K562 (cell line): ENCODE data around the gene GCN1. TPM values are rescaled to one million over a fixed set of nuclear protein-coding genes. Genes with fewer than 3 reads are reported as not detected.

Experiments used
- BDP1 ChIP-seq: IDR thresholded peaks from 3 replicates; pipeline ENCODE4 v1.6.1; 2011; ENCODE audit not compliant: insufficient read length, insufficient read depth
- CAMTA2 ChIP-seq: fragments of 250-450 bp; sonication (Bioruptor Pico); conservative IDR thresholded peaks from 2 replicates; pipeline ENCODE4 v1.5.1; 2022
- HNRNPL ChIP-seq: fragments of 200-400 bp; formaldehyde crosslinking; IDR thresholded peaks from 2 replicates; pipeline ENCODE4 v1.6.1; 2017; ENCODE audit warnings: low read depth, mild to moderate bottlenecking, low read length
- IRF1 ChIP-seq: sonication (generic); formaldehyde crosslinking; IDR thresholded peaks from 2 replicates; pipeline ENCODE4 v1.8.0; 2022; ENCODE audit warnings: missing genetic modification reagents, mild to moderate bottlenecking, borderline replicate concordance
- KAT2B ChIP-seq: IDR thresholded peaks from one replicate; pipeline ENCODE4 v1.6.1; 2012; ENCODE audit warnings: low read depth, mild to moderate bottlenecking, control low read depth, inconsistent platforms, low read length, moderate library complexity
- KHSRP ChIP-seq: fragments of 450-650 bp; IDR thresholded peaks from 2 replicates; pipeline ENCODE4 v1.6.1; 2017
- MCM3 ChIP-seq: fragments of 450-650 bp; IDR thresholded peaks from 2 replicates; pipeline ENCODE4 v1.6.1; 2016
- MCM5 ChIP-seq: fragments of 450-650 bp; IDR thresholded peaks from 2 replicates; pipeline ENCODE4 v1.6.1; 2016; ENCODE audit warnings: low read depth
- MIER1 ChIP-seq: fragments of 450-650 bp; IDR thresholded peaks from 2 replicates; pipeline ENCODE4 v1.6.1; 2016; ENCODE audit warnings: antibody characterized with exemption, mild to moderate bottlenecking, low read depth
- MYNN ChIP-seq, 2 experiments: sonication (generic); formaldehyde crosslinking in 1 of 2; IDR thresholded peaks; 2 replicates each; pipeline versions ENCODE4 v1.5.0 to v1.6.1; 2016 to 2020; ENCODE audit warnings: antibody characterized with exemption in 1 of 2, missing genetic modification reagents in 1 of 2
- NBN ChIP-seq: fragments of 450-650 bp; IDR thresholded peaks from 2 replicates; pipeline ENCODE4 v1.6.1; 2016; ENCODE audit warnings: low read depth, mild to moderate bottlenecking
- NFIX ChIP-seq: fragments of 250-450 bp; sonication (Bioruptor Pico); IDR thresholded peaks from 2 replicates; pipeline ENCODE4 v1.4.0; 2020; ENCODE audit warnings: low read depth, mild to moderate bottlenecking, moderate library complexity
- PHF20 ChIP-seq: fragments of 450-650 bp; IDR thresholded peaks from 2 replicates; pipeline ENCODE4 v1.6.1; 2018; ENCODE audit not compliant: partially characterized antibody
- RBM14 ChIP-seq: fragments of 200-400 bp; formaldehyde crosslinking; IDR thresholded peaks from 2 replicates; pipeline ENCODE4 v1.6.1; 2018; ENCODE audit warnings: low read depth, mild to moderate bottlenecking, low read length, moderate library complexity, borderline replicate concordance; ENCODE audit not compliant: insufficient read depth
- RNF219 ChIP-seq: fragments of 250-450 bp; sonication (Bioruptor Pico); IDR thresholded peaks from 2 replicates; pipeline ENCODE4 v1.5.0; 2022; ENCODE audit warnings: mild to moderate bottlenecking
- SIX5 ChIP-seq, 2 experiments: IDR thresholded peaks; 2 replicates each; pipeline ENCODE4 v1.6.1; 2011; ENCODE audit warnings: low read length in 2 of 2, borderline replicate concordance in 1 of 2, low read depth in 1 of 2, mild to moderate bottlenecking in 1 of 2, moderate library complexity in 1 of 2; ENCODE audit not compliant: insufficient read depth in 1 of 2
- STAG1 ChIP-seq: sonication (generic); formaldehyde crosslinking; IDR thresholded peaks from 2 replicates; pipeline ENCODE4 v1.5.0; 2020; ENCODE audit warnings: missing genetic modification reagents, borderline replicate concordance
- TAF7 ChIP-seq: fragments of 450-650 bp; IDR thresholded peaks from 2 replicates; pipeline ENCODE4 v1.6.1; 2016; ENCODE audit warnings: missing genetic modification characterization, missing compliant biosample characterization
- TBL1XR1 ChIP-seq, 2 experiments: IDR thresholded peaks; 2 replicates each; pipeline ENCODE4 v1.6.1; 2012; ENCODE audit warnings: improper control_type of control experiment in 2 of 2, low read length in 2 of 2, mild to moderate bottlenecking in 1 of 2
- TCFL5 ChIP-seq: fragments of 250-450 bp; sonication (Bioruptor Pico); conservative IDR thresholded peaks from 2 replicates; pipeline ENCODE4 v1.6.1; 2021; ENCODE audit warnings: mild to moderate bottlenecking, moderate library complexity, matching md5 sums
- ZBTB34 ChIP-seq: fragments of 250-450 bp; sonication (Bioruptor Pico); IDR thresholded peaks from 2 replicates; pipeline ENCODE4 v1.8.0; 2021; ENCODE audit warnings: mild to moderate bottlenecking, moderate library complexity
- ZNF224 ChIP-seq: sonication (generic); formaldehyde crosslinking; IDR thresholded peaks from 2 replicates; pipeline ENCODE4 v1.8.0; 2022; ENCODE audit warnings: mild to moderate bottlenecking, missing genetic modification reagents
- ZNF512 ChIP-seq: IDR thresholded peaks from 2 replicates; pipeline ENCODE4 v1.6.1; 2016; ENCODE audit warnings: missing genetic modification characterization, missing compliant biosample characterization
- ZSCAN29 ChIP-seq: fragments of 450-650 bp; IDR thresholded peaks from 2 replicates; pipeline ENCODE4 v1.6.1; 2017
- polyA plus RNA-seq, 8 experiments: library from polyadenylated mRNA; depleted of rRNA in 4 of 8; stranded (reverse) in 5 of 8; unstranded in 3 of 8; fragments of >200 nt; fragmentation: Nextera tagmentation in 2 of 8; fragmentation: Illumina TruSeq in 1 of 8; extraction: Ambion mirVana in 2 of 8; extraction: Trizol in 1 of 8; gene quantifications; 2 replicates each; pipeline versions ENCODE4 v1.2.1 to v1.2.3, GENCODE V29; 2011 to 2014; ENCODE audit warnings: inconsistent platforms in 1 of 8, missing spikeins in 1 of 8
- total RNA-seq, 7 experiments: library from RNA; depleted of rRNA in 6 of 7; stranded (reverse); fragments of >200 nt in 6 of 7; fragmentation: Illumina TruSeq in 2 of 7; extraction: Trizol in 2 of 7; gene quantifications; 2 replicates each; pipeline versions ENCODE4 v1.2.1 to v1.2.3, GENCODE V29; 2011 to 2021; ENCODE audit warnings: low replicate concordance in 1 of 7

Gene GCN1
- total and polyA plus RNA-seq, 9 of the 15 experiments (the other 6 are each of a cell fraction or from before 2014, with no cell fraction given): 11.9 to 190 (median 51.7) TPM

- TF ChIP-seq IRF1 (CRISPR knock-in tag): no peak
- TF ChIP-seq TCFL5: no peak
- no peak for TF ChIP-seq MIER1
- no peak for TF ChIP-seq STAG1 (CRISPR knock-in tag)
- TF ChIP-seq ZNF224 (CRISPR knock-in tag): no peak
- TF ChIP-seq RBM14: no peak
- TF ChIP-seq CAMTA2: no peak
- no peak for TF ChIP-seq TAF7
- no peak for TF ChIP-seq SIX5 (IDR thresholded peaks at IDR 0.05; ENCODE audit: borderline replicate concordance in 1 of 2, insufficient read depth in 1 of 2, low read depth in 1 of 2, low read length in 2 of 2)
- peak in 1 of 2 experiments; percentile 79; a peak in 2 of 4 replicates for TF ChIP-seq TBL1XR1 (IDR thresholded peaks at IDR 0.05; ENCODE audit: low read length in 2 of 2)
- TF ChIP-seq PHF20: no peak
- no peak for TF ChIP-seq KHSRP
- TF ChIP-seq NFIX (CRISPR knock-in tag): no peak
- TF ChIP-seq MCM3: no peak
- no peak for TF ChIP-seq HNRNPL
- TF ChIP-seq RNF219: no peak
- TF ChIP-seq MCM5: no peak
- no peak for TF ChIP-seq ZSCAN29
- no peak for TF ChIP-seq BDP1
- no peak for TF ChIP-seq ZNF512 (tag)
- no peak for TF ChIP-seq ZBTB34 (CRISPR knock-in tag)
- no peak for TF ChIP-seq NBN
- TF ChIP-seq KAT2B: no peak
- no peak for TF ChIP-seq MYNN (IDR thresholded peaks at IDR 0.05)
- TF ChIP-seq MYNN (CRISPR knock-in tag; IDR thresholded peaks at IDR 0.05): no peak
Measured at GRCh38 chr12:120231316-120232011, 36.9 kb upstream of the GCN1 start (continued).
